Sigmoid colon (tissue), 3 donors: ENCODE results near the gene GJC2.

Experiments used
- POLR2A ChIP-seq, 2 donors: fragments of 450-650 bp; IDR thresholded peaks; one replicate each; pipeline ENCODE4 v1.6.1; 2016; ENCODE audit warnings: antibody characterized with exemption in 2 of 2, mild to moderate bottlenecking in 2 of 2, moderate library complexity in 2 of 2
- TF ChIP-seq, protein P1 (sequence below), 4 experiments: fragments of 450-650 bp in 3 of 4; fragments of 200-600 bp in 1 of 4; IDR thresholded peaks; one replicate each; pipeline ENCODE4 v1.5.1; 2016 to 2019; ENCODE audit warnings: antibody characterized with exemption in 4 of 4, mild to moderate bottlenecking in 3 of 4, moderate library complexity in 2 of 4

DNA sequence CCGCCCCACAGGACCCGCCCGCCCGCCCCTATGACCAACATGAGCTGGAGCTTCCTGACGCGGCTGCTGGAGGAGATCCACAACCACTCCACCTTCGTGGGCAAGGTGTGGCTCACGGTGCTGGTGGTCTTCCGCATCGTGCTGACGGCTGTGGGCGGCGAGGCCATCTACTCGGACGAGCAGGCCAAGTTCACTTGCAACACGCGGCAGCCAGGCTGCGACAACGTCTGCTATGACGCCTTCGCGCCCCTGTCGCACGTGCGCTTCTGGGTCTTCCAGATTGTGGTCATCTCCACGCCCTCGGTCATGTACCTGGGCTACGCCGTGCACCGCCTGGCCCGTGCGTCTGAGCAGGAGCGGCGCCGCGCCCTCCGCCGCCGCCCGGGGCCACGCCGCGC is 8.0 kb downstream of the GJC2 start:
- TF ChIP-seq, protein P1, sequence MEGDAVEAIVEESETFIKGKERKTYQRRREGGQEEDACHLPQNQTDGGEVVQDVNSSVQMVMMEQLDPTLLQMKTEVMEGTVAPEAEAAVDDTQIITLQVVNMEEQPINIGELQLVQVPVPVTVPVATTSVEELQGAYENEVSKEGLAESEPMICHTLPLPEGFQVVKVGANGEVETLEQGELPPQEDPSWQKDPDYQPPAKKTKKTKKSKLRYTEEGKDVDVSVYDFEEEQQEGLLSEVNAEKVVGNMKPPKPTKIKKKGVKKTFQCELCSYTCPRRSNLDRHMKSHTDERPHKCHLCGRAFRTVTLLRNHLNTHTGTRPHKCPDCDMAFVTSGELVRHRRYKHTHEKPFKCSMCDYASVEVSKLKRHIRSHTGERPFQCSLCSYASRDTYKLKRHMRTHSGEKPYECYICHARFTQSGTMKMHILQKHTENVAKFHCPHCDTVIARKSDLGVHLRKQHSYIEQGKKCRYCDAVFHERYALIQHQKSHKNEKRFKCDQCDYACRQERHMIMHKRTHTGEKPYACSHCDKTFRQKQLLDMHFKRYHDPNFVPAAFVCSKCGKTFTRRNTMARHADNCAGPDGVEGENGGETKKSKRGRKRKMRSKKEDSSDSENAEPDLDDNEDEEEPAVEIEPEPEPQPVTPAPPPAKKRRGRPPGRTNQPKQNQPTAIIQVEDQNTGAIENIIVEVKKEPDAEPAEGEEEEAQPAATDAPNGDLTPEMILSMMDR (IDR thresholded peaks at IDR 0.05), result no peak
- no peak for TF ChIP-seq POLR2A (IDR thresholded peaks at IDR 0.05)
